WTC11 (cell line): Measurements from ENCODE around the gene SEMA5B.

Experiments used
- CBFB ChIP-seq: sonication (generic); formaldehyde crosslinking; IDR thresholded peaks from 2 replicates; pipeline ENCODE4 v1.8.1; 2022; ENCODE audit warnings: mild to moderate bottlenecking, low read depth, missing genetic modification reagents
- CREB1 ChIP-seq: sonication (generic); formaldehyde crosslinking; IDR thresholded peaks from 2 replicates; pipeline ENCODE4 v1.8.0; 2023; ENCODE audit warnings: mild to moderate bottlenecking, missing genetic modification reagents
- CTCF ChIP-seq: fragments of 200-600 bp; IDR thresholded peaks from 2 replicates; pipeline ENCODE4 v1.8.0; 2022; ENCODE audit warnings: antibody characterized with exemption
- ESRRA ChIP-seq: sonication (generic); formaldehyde crosslinking; IDR thresholded peaks from 2 replicates; pipeline ENCODE4 v1.8.1; 2022; ENCODE audit warnings: mild to moderate bottlenecking, missing genetic modification reagents, borderline replicate concordance
- FOXP1 ChIP-seq: sonication (generic); formaldehyde crosslinking; IDR thresholded peaks from 2 replicates; pipeline ENCODE4 v1.8.0; 2022; ENCODE audit warnings: missing genetic modification reagents, mild to moderate bottlenecking, moderate library complexity, borderline replicate concordance
- HMGXB4 ChIP-seq: sonication (generic); formaldehyde crosslinking; IDR thresholded peaks from 2 replicates; pipeline ENCODE4 v1.8.1; 2023; ENCODE audit warnings: mild to moderate bottlenecking, moderate library complexity, missing genetic modification reagents
- MAX ChIP-seq: sonication (generic); formaldehyde crosslinking; IDR thresholded peaks from 2 replicates; pipeline ENCODE4 v1.8.0; 2022; ENCODE audit warnings: mild to moderate bottlenecking, missing genetic modification reagents
- MYBL2 ChIP-seq: sonication (generic); formaldehyde crosslinking; IDR thresholded peaks from 2 replicates; pipeline ENCODE4 v1.8.1; 2023; ENCODE audit warnings: mild to moderate bottlenecking, moderate library complexity, missing genetic modification reagents
- NR1H2 ChIP-seq: sonication (generic); formaldehyde crosslinking; IDR thresholded peaks from 2 replicates; pipeline ENCODE4 v1.9.0; 2021; ENCODE audit warnings: mild to moderate bottlenecking, moderate library complexity, missing genetic modification reagents
- PRDM15 ChIP-seq: sonication (generic); formaldehyde crosslinking; IDR thresholded peaks from 2 replicates; pipeline ENCODE4 v1.8.0; 2022; ENCODE audit warnings: missing genetic modification reagents
- TEAD4 ChIP-seq: sonication (generic); formaldehyde crosslinking; IDR thresholded peaks from 2 replicates; pipeline ENCODE4 v1.8.0; 2022; ENCODE audit warnings: mild to moderate bottlenecking, missing genetic modification reagents
- USF1 ChIP-seq: sonication (generic); formaldehyde crosslinking; IDR thresholded peaks from 2 replicates; pipeline ENCODE4 v1.8.0; 2022; ENCODE audit warnings: mild to moderate bottlenecking, missing genetic modification reagents
- ZNF281 ChIP-seq: sonication (generic); formaldehyde crosslinking; IDR thresholded peaks from 2 replicates; pipeline ENCODE4 v1.8.0; 2023; ENCODE audit warnings: mild to moderate bottlenecking, missing genetic modification reagents
- ZNF396 ChIP-seq: fragments of 250-450 bp; sonication (Bioruptor Pico); IDR thresholded peaks from 2 replicates; pipeline ENCODE4 v1.8.0; 2021; ENCODE audit warnings: mild to moderate bottlenecking, moderate library complexity, borderline replicate concordance

GRCh38 chr3:123072564-123072963 lies 45.0 kb upstream of the SEMA5B start:
- TF ChIP-seq MYBL2 (CRISPR knock-in tag), result no peak
- no peak for TF ChIP-seq CBFB (CRISPR knock-in tag)
- TF ChIP-seq CTCF, result no peak
- TF ChIP-seq MAX (CRISPR knock-in tag), result no peak
- TF ChIP-seq FOXP1 (CRISPR knock-in tag), result no peak
- no peak for TF ChIP-seq ESRRA
- no peak for TF ChIP-seq TEAD4 (CRISPR knock-in tag)
- no peak for TF ChIP-seq CREB1 (CRISPR knock-in tag)
- no peak for TF ChIP-seq ZNF281 (CRISPR knock-in tag)
- no peak for TF ChIP-seq HMGXB4
- TF ChIP-seq USF1 (CRISPR knock-in tag), result no peak
- TF ChIP-seq ZNF396 (CRISPR knock-in tag), result no peak
- no peak for TF ChIP-seq PRDM15 (CRISPR knock-in tag)
- TF ChIP-seq NR1H2 (CRISPR knock-in tag), result no peak
